AG10803 (cell line): ENCODE data around the gene GATD1.

Experiments
- DNase-seq: peaks from one replicate; pipeline ENCODE4 v3.0.0; 2010; ENCODE audit warnings: low read depth
- H3K4me3 ChIP-seq: 2 replicates; pipeline ENCODE4 v1.5.1; 2011; ENCODE audit warnings: mild to moderate bottlenecking, low read length, control low read depth
- TF ChIP-seq, protein P1 (sequence below): conservative IDR thresholded peaks from 2 replicates; pipeline ENCODE4 v1.5.1; 2011; ENCODE audit warnings: mild to moderate bottlenecking, low read length, control low read depth, inconsistent platforms

Gene GATD1

DNA sequence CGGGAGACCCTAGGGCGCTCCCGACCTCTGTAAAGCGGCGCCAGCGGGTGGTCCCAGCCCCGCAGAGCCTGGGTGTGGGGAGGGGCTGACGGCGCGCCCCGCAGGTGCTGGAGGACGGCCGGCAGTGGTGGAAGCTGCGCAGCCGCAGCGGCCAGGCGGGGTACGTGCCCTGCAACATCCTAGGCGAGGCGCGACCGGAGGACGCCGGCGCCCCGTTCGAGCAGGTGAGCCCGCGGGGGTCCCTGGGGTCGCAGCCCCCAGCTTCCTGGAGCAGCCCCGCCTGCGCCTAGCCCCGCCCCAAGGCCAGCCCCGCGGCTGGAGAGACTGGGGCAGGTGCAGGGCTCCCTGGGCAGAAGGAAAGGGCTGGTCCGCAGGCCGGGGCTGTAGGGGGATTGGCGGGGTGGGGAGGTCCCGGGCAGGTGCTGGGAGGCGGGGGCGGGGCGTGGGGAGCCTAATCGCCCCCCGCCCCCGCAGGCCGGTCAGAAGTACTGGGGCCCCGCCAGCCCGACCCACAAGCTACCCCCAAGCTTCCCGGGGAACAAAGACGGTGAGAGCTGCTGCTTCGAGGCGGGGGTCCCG lies 51.6 kb downstream of the GATD1 start:
- DNase-seq, result no peak
- no peak overlapping the region for H3K4me3 ChIP-seq
- TF ChIP-seq, protein P1, sequence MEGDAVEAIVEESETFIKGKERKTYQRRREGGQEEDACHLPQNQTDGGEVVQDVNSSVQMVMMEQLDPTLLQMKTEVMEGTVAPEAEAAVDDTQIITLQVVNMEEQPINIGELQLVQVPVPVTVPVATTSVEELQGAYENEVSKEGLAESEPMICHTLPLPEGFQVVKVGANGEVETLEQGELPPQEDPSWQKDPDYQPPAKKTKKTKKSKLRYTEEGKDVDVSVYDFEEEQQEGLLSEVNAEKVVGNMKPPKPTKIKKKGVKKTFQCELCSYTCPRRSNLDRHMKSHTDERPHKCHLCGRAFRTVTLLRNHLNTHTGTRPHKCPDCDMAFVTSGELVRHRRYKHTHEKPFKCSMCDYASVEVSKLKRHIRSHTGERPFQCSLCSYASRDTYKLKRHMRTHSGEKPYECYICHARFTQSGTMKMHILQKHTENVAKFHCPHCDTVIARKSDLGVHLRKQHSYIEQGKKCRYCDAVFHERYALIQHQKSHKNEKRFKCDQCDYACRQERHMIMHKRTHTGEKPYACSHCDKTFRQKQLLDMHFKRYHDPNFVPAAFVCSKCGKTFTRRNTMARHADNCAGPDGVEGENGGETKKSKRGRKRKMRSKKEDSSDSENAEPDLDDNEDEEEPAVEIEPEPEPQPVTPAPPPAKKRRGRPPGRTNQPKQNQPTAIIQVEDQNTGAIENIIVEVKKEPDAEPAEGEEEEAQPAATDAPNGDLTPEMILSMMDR, result no peak

DNA sequence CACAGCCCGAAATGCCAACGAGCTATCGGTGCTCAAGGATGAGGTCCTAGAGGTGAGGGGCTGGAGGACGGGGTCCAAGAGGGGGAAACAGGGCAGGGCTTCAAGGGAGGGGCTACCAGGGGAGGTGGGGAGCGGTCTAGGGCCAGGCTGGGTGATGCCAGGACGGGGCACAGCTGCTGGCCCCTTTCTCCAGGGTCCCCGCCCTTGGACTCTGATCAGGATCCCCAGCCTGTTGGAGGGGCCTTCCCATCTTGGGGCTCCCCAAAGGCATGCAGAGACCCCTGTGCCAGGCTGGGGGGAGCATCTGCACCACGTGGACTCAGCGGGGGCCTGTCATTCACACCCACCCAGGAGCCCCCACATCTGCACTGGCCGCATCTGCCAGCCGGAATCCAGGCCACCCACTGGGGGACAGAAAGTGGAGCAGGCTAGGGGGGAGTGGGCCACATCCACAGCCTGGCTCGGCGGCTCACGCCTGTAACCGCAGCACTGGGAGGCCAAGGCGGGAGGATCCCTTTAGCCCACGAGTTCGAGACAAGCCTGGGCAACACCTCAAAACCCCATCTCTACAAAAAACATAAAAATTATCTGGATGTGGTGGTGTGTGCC lies 52.4 kb downstream of the GATD1 start:
- DNase-seq, result no peak
- H3K4me3 ChIP-seq, result no peak overlapping the region
- TF ChIP-seq, protein P1, result no peak

DNA sequence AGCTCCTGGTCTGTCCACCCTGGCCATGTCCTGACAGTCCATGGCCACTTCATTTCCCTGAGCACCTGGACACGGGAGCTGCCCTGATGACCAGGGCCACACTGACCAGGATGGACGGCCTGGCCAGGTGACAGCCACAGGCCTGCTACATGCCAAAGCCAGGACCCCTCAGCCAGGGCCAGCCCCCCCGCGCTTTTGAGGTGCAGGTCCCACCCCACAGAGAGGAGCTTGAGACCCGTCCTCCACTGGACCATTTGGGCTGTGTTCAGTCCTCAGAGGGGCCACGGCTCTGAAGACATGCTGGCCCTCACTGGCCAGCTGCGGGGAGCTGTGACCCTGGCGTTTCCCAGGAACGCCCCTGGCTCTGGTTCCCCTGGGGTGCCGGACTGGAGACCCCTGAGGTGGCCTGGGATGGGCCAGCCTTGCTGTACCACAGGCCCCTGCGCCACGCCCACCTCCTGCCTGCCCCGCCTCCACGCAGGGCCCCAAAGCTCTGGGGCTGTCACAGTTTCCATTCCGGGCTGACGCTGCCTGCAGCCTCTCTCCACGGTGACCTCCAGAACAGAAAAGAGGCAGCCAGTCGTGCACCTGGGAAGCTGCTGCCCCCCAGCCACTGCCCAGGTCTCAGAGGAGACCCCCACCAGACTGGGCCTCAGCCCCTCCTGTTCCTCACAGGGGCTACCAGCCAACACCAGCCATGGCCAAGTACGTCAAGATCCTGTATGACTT lies 53.1 kb downstream of the GATD1 start:
- TF ChIP-seq, protein P1, result no peak
- no peak overlapping the region for H3K4me3 ChIP-seq
- no peak for DNase-seq

DNA sequence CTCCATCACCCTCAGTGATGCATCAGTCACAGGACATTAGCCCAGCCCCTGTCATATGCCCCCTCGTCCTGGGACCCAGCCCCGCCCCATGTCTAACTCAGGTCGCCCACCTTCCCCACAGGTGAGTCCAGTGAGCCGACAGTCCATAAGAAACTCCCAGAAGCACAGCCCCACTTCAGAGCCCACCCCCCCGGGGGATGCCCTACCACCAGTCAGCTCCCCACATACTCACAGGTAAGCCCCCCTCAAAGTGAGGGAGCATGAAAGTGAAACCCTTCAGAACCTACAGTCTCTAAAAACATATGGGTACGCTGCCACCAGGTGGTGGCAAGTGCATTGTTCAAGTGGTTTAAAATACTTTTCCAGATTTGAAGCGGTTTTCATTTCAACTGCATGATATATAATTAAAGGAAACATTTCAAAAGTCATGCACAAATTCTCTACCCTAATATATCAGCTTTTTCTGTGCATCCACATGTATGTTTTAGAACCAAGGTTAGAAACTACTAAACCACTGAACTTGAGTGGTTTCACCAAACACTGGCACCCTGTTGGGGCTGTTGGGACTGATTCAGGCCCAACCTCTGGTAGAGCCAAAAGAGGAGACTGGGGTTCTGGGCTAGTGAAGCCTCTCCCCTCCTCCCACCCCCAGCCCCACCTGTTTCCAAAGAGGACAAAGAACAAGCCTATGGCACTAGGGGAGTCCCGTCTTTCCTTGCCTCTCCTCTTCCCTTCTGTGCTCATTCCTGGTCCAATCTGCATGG lies 54.0 kb downstream of the GATD1 start:
- H3K4me3 ChIP-seq, result no peak overlapping the region
- TF ChIP-seq, protein P1, result peak; percentile 63
- peak; percentile 61 for DNase-seq

DNA sequence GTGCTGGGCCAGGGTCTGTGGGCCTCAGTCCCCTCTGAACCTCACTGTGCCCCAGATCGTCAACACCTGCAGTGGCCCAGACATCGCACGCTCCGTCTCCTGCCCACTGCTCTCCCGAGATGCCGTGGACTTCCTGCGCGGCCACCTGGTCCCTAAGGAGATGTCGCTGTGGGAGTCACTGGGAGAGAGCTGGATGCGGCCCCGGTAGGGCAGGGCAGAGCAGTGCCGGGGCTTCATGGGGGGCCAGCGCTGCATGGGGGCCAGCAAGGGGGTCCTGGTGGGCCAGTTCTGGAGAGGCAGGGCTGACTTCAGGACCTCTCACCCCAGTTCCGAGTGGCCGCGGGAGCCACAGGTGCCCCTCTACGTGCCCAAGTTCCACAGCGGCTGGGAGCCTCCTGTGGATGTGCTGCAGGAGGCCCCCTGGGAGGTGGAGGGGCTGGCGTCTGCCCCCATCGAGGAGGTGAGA lies 54.9 kb downstream of the GATD1 start:
- no peak for DNase-seq
- no peak overlapping the region for H3K4me3 ChIP-seq
- TF ChIP-seq, protein P1, result no peak

DNA sequence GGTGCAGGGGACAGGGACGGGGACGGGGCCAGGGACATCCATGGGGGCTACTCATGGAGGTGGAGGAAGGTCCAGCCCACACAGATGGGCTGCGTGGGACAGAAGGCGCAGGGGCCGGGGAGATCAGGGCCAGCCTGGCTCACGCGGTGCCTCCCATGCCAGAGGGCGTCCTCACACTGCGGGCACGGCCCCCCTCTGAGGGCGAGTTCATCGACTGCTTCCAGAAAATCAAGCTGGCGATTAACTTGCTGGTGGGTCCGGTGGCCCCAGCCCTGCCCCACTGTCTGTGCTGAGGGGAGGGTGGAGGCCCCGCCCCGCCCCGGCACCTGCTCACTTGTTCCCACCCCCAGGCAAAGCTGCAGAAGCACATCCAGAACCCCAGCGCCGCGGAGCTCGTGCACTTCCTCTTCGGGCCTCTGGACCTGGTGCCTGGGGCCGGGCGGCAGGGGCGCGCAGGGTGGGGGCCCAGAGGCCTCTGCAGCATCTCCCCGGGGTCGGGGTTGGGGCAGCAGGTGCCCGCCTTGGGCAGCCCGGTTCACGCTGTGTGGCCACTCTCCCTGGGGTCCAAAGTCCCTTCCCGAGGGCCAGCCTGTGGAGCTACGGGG lies 55.4 kb downstream of the GATD1 start:
- TF ChIP-seq, protein P1, result no peak
- no peak for DNase-seq
- no peak overlapping the region for H3K4me3 ChIP-seq
